ENCODE results near the gene ZNF638. TPM values are rescaled to one million over a fixed set of nuclear protein-coding genes. Genes with fewer than 3 reads are reported as not detected.
A peak's percentile ranks its signal among the peaks of the same experiment; 100 is the strongest.

Gene ZNF638
- total RNA-seq, 2 experiments from 2014 or later: 79.8 to 97.5 TPM

- H3K4me1 Mint-ChIP-seq: peaks cover 6% of the 10 kb centered on the region
- POLR2A ChIA-PET: interaction anchor here (0.5 kb wide), 1 partner anchor 1541 kb away, joined by 3 read pairs; no protein-coding TSS in a partner anchor
- peaks cover 22% of the 10 kb centered on the region for H3K27me3 Mint-ChIP-seq
- ATAC-seq: no peak
- CTCF ChIA-PET: interaction anchor here (1.1 to 1.6 kb wide), 2 partner anchors 13 to 34 kb away, joined by 3 read pairs; no protein-coding TSS in a partner anchor
- DNase-seq: no peak
- no peaks in the 10 kb centered on the region for H3K36me3 Mint-ChIP-seq (ENCODE audit: low read depth)
- H3K27ac Mint-ChIP-seq: no peak overlapping the region
- intact Hi-C loops (cut with DNase I, micrococcal nuclease): no loop called here
- H3K9me3 Mint-ChIP-seq (ENCODE audit: low read depth): no peaks in the 10 kb centered on the region
- no peak overlapping the region for H3K4me3 Mint-ChIP-seq
Measured at GRCh38 chr2:71464389-71464788, 132.8 kb downstream of the ZNF638 start.

GRCh38 chr2:71465356-71465755 is 133.8 kb downstream of the ZNF638 start:
- H3K4me1 Mint-ChIP-seq: peaks cover 6% of the 10 kb centered on the region
- no peaks in the 10 kb centered on the region for H3K9me3 Mint-ChIP-seq (ENCODE audit: low read depth)
- ATAC-seq: no peak
- H3K36me3 Mint-ChIP-seq (ENCODE audit: low read depth): no peaks in the 10 kb centered on the region
- H3K27me3 Mint-ChIP-seq: peaks cover 27% of the 10 kb centered on the region
- no peak overlapping the region for H3K27ac Mint-ChIP-seq
- intact Hi-C loops (cut with DNase I, micrococcal nuclease): no loop called here
- H3K4me3 Mint-ChIP-seq: no peak overlapping the region
- POLR2A ChIA-PET: no interaction called here
- DNase-seq: no peak
- CTCF ChIA-PET: no interaction called here

GRCh38 chr2:71465961-71466300 is 134.3 kb downstream of the ZNF638 start:
- Mint-ChIP-seq H3K27ac (no peak overlapping the region), H3K4me1 (peaks cover 6% of the 10 kb centered on the region), H3K9me3 (ENCODE audit: low read depth) (no peaks in the 10 kb centered on the region), H3K4me3 (no peak overlapping the region), H3K27me3 (peaks cover 29% of the 10 kb centered on the region), H3K36me3 (ENCODE audit: low read depth) (no peaks in the 10 kb centered on the region)
- ChIA-PET CTCF (interaction anchor here (1.3 kb wide), 1 partner anchor 11 kb away, joined by 3 read pairs; no protein-coding TSS in a partner anchor), POLR2A (no interaction called here)
- DNase-seq: no peak
- intact Hi-C loops (cut with DNase I, micrococcal nuclease): no loop called here
- ATAC-seq: no peak

- DNase-seq (peak; percentile 29), ATAC-seq (peak; percentile 51)
- Mint-ChIP-seq H3K4me3 (peak overlapping the region; percentile 68), H3K9me3 (ENCODE audit: low read depth) (no peaks in the 10 kb centered on the region), H3K36me3 (ENCODE audit: low read depth) (no peaks in the 10 kb centered on the region), H3K27ac (no peak overlapping the region), H3K4me1 (peaks cover 6% of the 10 kb centered on the region), H3K27me3 (peaks cover 29% of the 10 kb centered on the region)
- POLR2A ChIA-PET: no interaction called here
- intact Hi-C loops (cut with DNase I, micrococcal nuclease): no loop called here
- CTCF ChIA-PET: interaction anchor here (1.3 to 1.4 kb wide), 2 partner anchors 9 to 12 kb away, joined by 3 to 4 read pairs; no protein-coding TSS in a partner anchor
Measured at GRCh38 chr2:71466301-71467179, 135.0 kb downstream of the ZNF638 start.

- H3K4me1 Mint-ChIP-seq: peaks cover 6% of the 10 kb centered on the region
- H3K4me3 Mint-ChIP-seq: peak overlapping the region; percentile 68
- DNase-seq (no peak), ATAC-seq (no peak)
- H3K36me3 Mint-ChIP-seq (ENCODE audit: low read depth): no peaks in the 10 kb centered on the region
- intact Hi-C loops (cut with DNase I, micrococcal nuclease): no loop called here
- H3K9me3 Mint-ChIP-seq (ENCODE audit: low read depth): no peaks in the 10 kb centered on the region
- POLR2A ChIA-PET: no interaction called here
- H3K27ac Mint-ChIP-seq: no peak overlapping the region
- CTCF ChIA-PET: interaction anchor here (0.8 to 1.4 kb wide), 3 partner anchors 10 to 43 kb away, joined by 3 to 4 read pairs (median 3); no protein-coding TSS in a partner anchor
- peaks cover 29% of the 10 kb centered on the region for H3K27me3 Mint-ChIP-seq
Measured at GRCh38 chr2:71467180-71467815, 135.7 kb downstream of the ZNF638 start.

GRCh38 chr2:71468279-71469015 is 136.9 kb downstream of the ZNF638 start:
- Mint-ChIP-seq H3K9me3 (ENCODE audit: low read depth) (no peaks in the 10 kb centered on the region), H3K4me1 (peaks cover 6% of the 10 kb centered on the region), H3K36me3 (ENCODE audit: low read depth) (no peaks in the 10 kb centered on the region), H3K27ac (no peak overlapping the region), H3K27me3 (peaks cover 29% of the 10 kb centered on the region), H3K4me3 (no peak overlapping the region)
- intact Hi-C loops (cut with DNase I, micrococcal nuclease): no loop called here
- ATAC-seq: no peak
- CTCF ChIA-PET: interaction anchor here (0.5 to 1.2 kb wide), 4 partner anchors 11 to 102 kb away, joined by 3 to 6 read pairs (median 3); no protein-coding TSS in a partner anchor
- POLR2A ChIA-PET: no interaction called here
- DNase-seq: no peak

GRCh38 chr2:71469403-71470398 is 138.1 kb downstream of the ZNF638 start:
- Mint-ChIP-seq H3K4me3 (no peak overlapping the region), H3K4me1 (peaks cover 6% of the 10 kb centered on the region), H3K9me3 (ENCODE audit: low read depth) (no peaks in the 10 kb centered on the region), H3K36me3 (ENCODE audit: low read depth) (no peaks in the 10 kb centered on the region), H3K27ac (no peak overlapping the region), H3K27me3 (peaks cover 29% of the 10 kb centered on the region)
- intact Hi-C loops (cut with DNase I, micrococcal nuclease): no loop called here
- ChIA-PET CTCF (interaction anchor here (0.7 to 1.2 kb wide), 3 partner anchors 13 to 217 kb away, joined by 3 to 6 read pairs (median 5); no protein-coding TSS in a partner anchor), POLR2A (no interaction called here)
- DNase-seq (no peak), ATAC-seq (no peak)

- Mint-ChIP-seq H3K27me3 (peaks cover 29% of the 10 kb centered on the region), H3K27ac (no peak overlapping the region), H3K4me3 (no peak overlapping the region), H3K9me3 (ENCODE audit: low read depth) (no peaks in the 10 kb centered on the region), H3K4me1 (peaks cover 6% of the 10 kb centered on the region), H3K36me3 (ENCODE audit: low read depth) (no peaks in the 10 kb centered on the region)
- ChIA-PET CTCF (no interaction called here), POLR2A (no interaction called here)
- ATAC-seq (peak; percentile 53), DNase-seq (peak; percentile 14)
- intact Hi-C loops (cut with DNase I, micrococcal nuclease): no loop called here
Measured at GRCh38 chr2:71471276-71471675, 139.7 kb downstream of the ZNF638 start.

GRCh38 chr2:71472019-71472418 is 140.4 kb downstream of the ZNF638 start:
- Mint-ChIP-seq H3K4me3 (no peak overlapping the region), H3K9me3 (ENCODE audit: low read depth) (no peaks in the 10 kb centered on the region), H3K27me3 (peaks cover 25% of the 10 kb centered on the region), H3K36me3 (ENCODE audit: low read depth) (no peaks in the 10 kb centered on the region), H3K27ac (no peak overlapping the region), H3K4me1 (peaks cover 5% of the 10 kb centered on the region)
- intact Hi-C loops (cut with DNase I, micrococcal nuclease): no loop called here
- ATAC-seq (no peak), DNase-seq (no peak)
- ChIA-PET CTCF (no interaction called here), POLR2A (no interaction called here)

- no peak for DNase-seq
- H3K4me3 Mint-ChIP-seq: no peak overlapping the region
- ChIA-PET CTCF (no interaction called here), POLR2A (no interaction called here)
- no peaks in the 10 kb centered on the region for H3K36me3 Mint-ChIP-seq (ENCODE audit: low read depth)
- intact Hi-C loops (cut with DNase I, micrococcal nuclease): no loop called here
- H3K9me3 Mint-ChIP-seq (ENCODE audit: low read depth): no peaks in the 10 kb centered on the region
- H3K27ac Mint-ChIP-seq: no peak overlapping the region
- H3K4me1 Mint-ChIP-seq: no peaks in the 10 kb centered on the region
- ATAC-seq: no peak
- peaks cover 12% of the 10 kb centered on the region for H3K27me3 Mint-ChIP-seq
Measured at GRCh38 chr2:71473346-71474031, 141.9 kb downstream of the ZNF638 start.
